A549 (cell line): ENCODE measurements around the gene DDTL.
"Not testable (repeated sequence)": the region's sequence is repeated elsewhere in the genome, so short reads cannot be mapped to it uniquely, and the experiment has no call there.

ENCODE experiments used
- BHLHE40 ChIP-seq: IDR thresholded peaks from 2 replicates; pipeline ENCODE4 v1.6.1; 2012; ENCODE audit warnings: low read depth, low read length, inconsistent platforms
- CTCF ChIP-seq: fragments of >200 bp; sonication (Bioruptor Twin); formaldehyde crosslinking; IDR thresholded peaks from 3 replicates; pipeline ENCODE4 v1.5.1; 2016
- EP300 ChIP-seq, 2 experiments: fragments of >200 bp; sonication (Bioruptor Twin); formaldehyde crosslinking; IDR thresholded peaks; 2 replicates in 1 of 2; 3 replicates in 1 of 2; pipeline ENCODE4 v1.6.1; 2016 to 2017
- HDAC2 ChIP-seq: fragments of 200-600 bp; sonication (generic); IDR thresholded peaks from 2 replicates; pipeline ENCODE4 v1.6.1; 2016
- MAFK ChIP-seq: fragments of 450-650 bp; IDR thresholded peaks from 2 replicates; pipeline ENCODE4 v1.6.1; 2014; ENCODE audit not compliant: partially characterized antibody
- POLR2A ChIP-seq: IDR thresholded peaks from 2 replicates; pipeline ENCODE4 v1.6.1; 2012; ENCODE audit warnings: mild to moderate bottlenecking, low read length
- POLR2AphosphoS2 ChIP-seq: conservative IDR thresholded peaks from 2 replicates; pipeline ENCODE4 v1.6.1; 2012; ENCODE audit warnings: low read length, improper control_type of control experiment, inconsistent platforms
- RAD21 ChIP-seq, 2 experiments: fragments of >200 bp in 1 of 2; sonication (Bioruptor Twin) in 1 of 2; formaldehyde crosslinking in 1 of 2; IDR thresholded peaks in 1 of 2; conservative IDR thresholded peaks in 1 of 2; 2 replicates in 1 of 2; 3 replicates in 1 of 2; pipeline ENCODE4 v1.6.1; 2012 to 2018; ENCODE audit warnings: inconsistent platforms in 1 of 2
- REST ChIP-seq: fragments of 200-600 bp; sonication (generic); IDR thresholded peaks from 2 replicates; pipeline ENCODE4 v1.6.1; 2016; ENCODE audit warnings: antibody characterized with exemption, mild to moderate bottlenecking, moderate library complexity
- ZFP36 ChIP-seq: fragments of 450-650 bp; IDR thresholded peaks from 2 replicates; pipeline ENCODE4 v1.6.1; 2014; ENCODE audit warnings: borderline replicate concordance; ENCODE audit not compliant: partially characterized antibody

GRCh38 chr22:23956301-23956900, 10.3 kb upstream of the DDTL start:
- not testable (repeated sequence) for TF ChIP-seq MAFK; EP300 (IDR thresholded peaks at IDR 0.05); POLR2A; BHLHE40; ZFP36; POLR2AphosphoS2; REST; HDAC2
- TF ChIP-seq RAD21 (conservative IDR thresholded peaks at IDR 0.05 in 1 of 2, IDR thresholded peaks at IDR 0.05 in 1 of 2) (peak; percentile 85 to 88), CTCF (peak; percentile 63)
